ENCODE measurements around the gene PROP1. TPM values are rescaled to one million over a fixed set of nuclear protein-coding genes. Genes with fewer than 3 reads are reported as not detected.
"Not testable (repeated sequence)": the region's sequence is repeated elsewhere in the genome, so short reads cannot be mapped to it uniquely, and the experiment has no call there.

PROP1 gene
- total and polyA plus RNA-seq, 2 experiments from 2014 or later, result not detected

DNA sequence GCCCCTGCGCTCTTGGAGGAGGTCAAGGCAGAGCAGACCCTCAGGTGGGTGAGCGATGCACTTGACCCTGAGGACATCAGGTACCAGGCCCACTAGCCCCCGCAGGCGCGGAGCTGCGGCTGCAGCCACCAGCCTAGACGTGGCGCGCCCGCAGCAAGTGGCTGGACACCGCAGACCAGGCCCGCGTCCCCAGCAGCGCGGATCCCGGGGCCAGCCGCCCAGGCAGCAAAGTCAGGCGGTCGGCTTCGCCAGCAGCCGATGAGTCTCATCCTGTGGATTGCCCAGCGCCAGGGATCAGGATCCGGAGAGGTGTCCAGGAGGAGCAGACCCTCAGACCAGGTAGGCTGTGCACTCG is 10.1 kb upstream of the PROP1 start:
- H3K9ac ChIP-seq; H4K20me1 ChIP-seq (ENCODE audit: insufficient read depth); H3K27ac ChIP-seq; H3K9me3 ChIP-seq (ENCODE audit: low read depth); H3K79me2 ChIP-seq (ENCODE audit: insufficient read depth); H2AFZ ChIP-seq; DNase-seq; H3K9me2 ChIP-seq (ENCODE audit: insufficient read depth); H3K4me1 ChIP-seq (ENCODE audit: insufficient read depth); H3F3A ChIP-seq (ENCODE audit: insufficient read depth); in situ Hi-C loops (cut with MboI); H3K4me2 ChIP-seq (ENCODE audit: unreplicated experiment); H3K4me3 ChIP-seq; H3K36me3 ChIP-seq (ENCODE audit: low read depth): not testable (repeated sequence)
- WGBS, 2 experiments (ENCODE audit: low coverage in 1 of 2, low lambda C conversion rate in 2 of 2, missing lambda C conversion rate in 2 of 2), result 36 to 50% methylated on average over 1 of the region's 24 CpGs
- H3K27me3 ChIP-seq (replicated peaks; ENCODE audit: insufficient read depth), result peaks cover 21% of the 10 kb centered on the region

DNA sequence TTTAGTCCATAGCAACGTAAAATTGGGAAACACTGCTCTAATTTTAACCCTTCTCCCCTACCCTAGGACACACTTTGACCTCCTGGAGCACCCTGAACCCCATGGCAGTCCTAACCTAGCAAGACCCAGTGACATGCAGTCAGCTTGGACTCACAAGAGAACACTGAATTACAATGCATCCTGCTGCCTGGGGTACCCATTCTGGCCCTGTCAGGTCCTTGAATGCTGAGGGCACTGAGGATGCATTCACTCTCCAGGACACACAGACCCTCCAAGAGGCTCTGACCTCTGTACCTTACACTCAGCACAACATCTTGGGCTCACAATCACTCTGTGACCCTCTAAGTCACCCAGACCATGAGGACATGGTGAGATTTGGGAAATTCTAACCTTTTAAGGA is 1.8 kb upstream of the PROP1 start:
- no peak overlapping the region for H3K27ac ChIP-seq
- no peaks in the 10 kb centered on the region for H3K79me2 ChIP-seq (ENCODE audit: insufficient read depth)
- in situ Hi-C loops (cut with MboI), result no loop called here
- no peak overlapping the region for H2AFZ ChIP-seq
- no peak overlapping the region for H3K4me2 ChIP-seq (ENCODE audit: unreplicated experiment)
- no peak overlapping the region for H3K4me3 ChIP-seq
- no peaks in the 10 kb centered on the region for H3K4me1 ChIP-seq (ENCODE audit: insufficient read depth)
- 26% methylated on average over 1 of the region's 1 CpG for WGBS, 2 experiments (ENCODE audit: low coverage in 1 of 2, low lambda C conversion rate in 2 of 2, missing lambda C conversion rate in 2 of 2)
- TF ChIP-seq EZH2phosphoT487 (IDR thresholded peaks at IDR 0.05; ENCODE audit: insufficient read depth, low read depth) (no peak), EZH2 (IDR thresholded peaks at IDR 0.05; ENCODE audit: insufficient read depth, poor library complexity, severe bottlenecking) (no peak)
- no peaks in the 10 kb centered on the region for H4K20me1 ChIP-seq (ENCODE audit: insufficient read depth)
- no peak for DNase-seq
- H3K9me2 ChIP-seq (ENCODE audit: insufficient read depth), result no peaks in the 10 kb centered on the region
- no peaks in the 10 kb centered on the region for H3K36me3 ChIP-seq (ENCODE audit: low read depth)
- no peaks in the 10 kb centered on the region for H3K9me3 ChIP-seq (ENCODE audit: low read depth)
- H3K27me3 ChIP-seq (replicated peaks; ENCODE audit: insufficient read depth), result peaks cover 39% of the 10 kb centered on the region; the same call in 1 of the 2 replicates
- H3K9ac ChIP-seq, result no peak overlapping the region
- no peaks in the 10 kb centered on the region for H3F3A ChIP-seq (ENCODE audit: insufficient read depth)

DNA sequence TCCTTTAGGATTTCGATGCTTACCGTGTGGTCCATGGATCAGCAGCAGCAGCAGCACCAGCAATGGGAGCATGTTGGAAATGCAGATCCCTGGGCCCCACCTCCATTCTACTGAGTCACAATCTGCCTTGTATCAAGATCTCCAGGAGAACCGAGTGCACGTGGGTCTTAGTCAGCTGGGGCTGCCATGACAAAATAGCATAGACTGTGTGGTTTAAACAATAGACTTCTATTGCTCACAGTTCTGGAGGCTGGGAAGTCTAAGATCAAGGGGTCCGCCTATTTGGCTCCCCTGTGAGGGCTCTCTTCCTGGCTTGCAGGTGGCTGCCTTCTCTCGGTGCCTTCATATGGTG is 1.3 kb upstream of the PROP1 start:
- DNase-seq, result peak; percentile 36
- no peak overlapping the region for H2AFZ ChIP-seq
- H3F3A ChIP-seq (ENCODE audit: insufficient read depth), result no peaks in the 10 kb centered on the region
- H3K36me3 ChIP-seq (ENCODE audit: low read depth), result no peaks in the 10 kb centered on the region
- peaks cover 34% of the 10 kb centered on the region; the same call in 1 of the 2 replicates for H3K27me3 ChIP-seq (replicated peaks; ENCODE audit: insufficient read depth)
- no peak overlapping the region for H3K27ac ChIP-seq
- H3K4me2 ChIP-seq (ENCODE audit: unreplicated experiment), result no peak overlapping the region
- H4K20me1 ChIP-seq (ENCODE audit: insufficient read depth), result no peaks in the 10 kb centered on the region
- no peaks in the 10 kb centered on the region for H3K4me1 ChIP-seq (ENCODE audit: insufficient read depth)
- in situ Hi-C loops (cut with MboI), result no loop called here
- no peak overlapping the region for H3K9ac ChIP-seq
- no peak overlapping the region for H3K4me3 ChIP-seq
- no peaks in the 10 kb centered on the region for H3K9me3 ChIP-seq (ENCODE audit: low read depth)
- TF ChIP-seq EZH2phosphoT487 (IDR thresholded peaks at IDR 0.05; ENCODE audit: insufficient read depth, low read depth), result no peak
- no peak for TF ChIP-seq EZH2 (IDR thresholded peaks at IDR 0.05; ENCODE audit: insufficient read depth, poor library complexity, severe bottlenecking)
- H3K9me2 ChIP-seq (ENCODE audit: insufficient read depth), result no peaks in the 10 kb centered on the region
- H3K79me2 ChIP-seq (ENCODE audit: insufficient read depth), result no peaks in the 10 kb centered on the region
- WGBS, 2 experiments (ENCODE audit: low coverage in 1 of 2, low lambda C conversion rate in 2 of 2, missing lambda C conversion rate in 2 of 2), result 53 to 55% methylated on average over 6 of the region's 6 CpGs

DNA sequence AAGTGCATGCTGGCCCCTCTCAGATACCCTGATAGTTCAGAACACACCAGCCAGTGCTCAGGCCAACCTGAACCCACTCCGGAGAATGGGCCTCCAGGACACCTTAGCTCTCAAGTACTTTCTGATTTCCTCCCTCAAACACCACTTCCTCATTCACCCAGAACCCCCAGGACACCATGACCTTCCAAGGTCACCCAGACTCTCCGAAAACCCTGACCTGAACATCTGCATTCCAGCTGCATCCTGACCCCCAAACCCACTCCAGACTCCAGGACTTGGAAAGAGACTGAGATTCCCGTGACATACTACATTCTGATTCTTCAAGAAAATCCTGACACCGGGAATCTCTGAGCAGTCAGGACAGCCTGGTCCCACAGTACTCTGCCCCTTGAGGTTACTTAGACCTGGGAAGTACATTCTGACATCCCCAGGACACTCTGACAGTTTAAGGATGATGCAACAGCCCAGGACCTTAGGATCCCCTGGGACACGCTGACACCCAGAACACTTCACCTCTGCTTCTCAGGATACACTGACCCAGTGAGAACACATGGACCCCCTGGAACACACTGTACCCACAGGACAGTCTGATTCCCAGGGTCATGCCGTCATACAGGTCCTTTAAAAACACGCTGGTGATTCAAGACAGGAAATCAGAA is 747 bp upstream of the PROP1 start:
- Histone ChIP-seq H3K9ac (no peak overlapping the region), H3K9me2 (ENCODE audit: insufficient read depth) (no peaks in the 10 kb centered on the region), H3K27me3 (replicated peaks; ENCODE audit: insufficient read depth) (peaks cover 32% of the 10 kb centered on the region; the same call in 1 of the 2 replicates), H3K27ac (no peak overlapping the region), H4K20me1 (ENCODE audit: insufficient read depth) (no peaks in the 10 kb centered on the region), H3K36me3 (ENCODE audit: low read depth) (no peaks in the 10 kb centered on the region), H3K9me3 (ENCODE audit: low read depth) (no peaks in the 10 kb centered on the region), H3F3A (ENCODE audit: insufficient read depth) (no peaks in the 10 kb centered on the region), H3K4me3 (no peak overlapping the region), H3K79me2 (ENCODE audit: insufficient read depth) (no peaks in the 10 kb centered on the region), H3K4me2 (ENCODE audit: unreplicated experiment) (no peak overlapping the region), H2AFZ (no peak overlapping the region), H3K4me1 (ENCODE audit: insufficient read depth) (no peaks in the 10 kb centered on the region)
- WGBS, 2 experiments (ENCODE audit: low coverage in 1 of 2, low lambda C conversion rate in 2 of 2, missing lambda C conversion rate in 2 of 2), result 32 to 45% methylated on average over 7 of the region's 7 CpGs
- TF ChIP-seq EZH2phosphoT487 (IDR thresholded peaks at IDR 0.05; ENCODE audit: insufficient read depth, low read depth) (no peak), EZH2 (IDR thresholded peaks at IDR 0.05; ENCODE audit: insufficient read depth, poor library complexity, severe bottlenecking) (no peak)
- no peak for DNase-seq
- in situ Hi-C loops (cut with MboI), result no loop called here

Data from GM23248 (cell line).